H9 (cell line): ENCODE measurements around the gene GNA12. TPM values are rescaled to one million over a fixed set of nuclear protein-coding genes. Genes with fewer than 3 reads are reported as not detected.
A peak's percentile ranks its signal among the peaks of the same experiment; 100 is the strongest.

Experiments
- DNase-seq: peaks from one replicate; pipeline ENCODE4 v3.0.0-alpha.2; 2017
- H2AFZ ChIP-seq: one replicate; pipeline ENCODE4 v1.6.1; 2013; ENCODE audit warnings: mild to moderate bottlenecking, low read length, control low read depth, moderate library complexity
- H2AK5ac ChIP-seq: 2 replicates; pipeline ENCODE4 v1.6.1; 2013; ENCODE audit warnings: low read length, control low read depth, mixed read lengths; ENCODE audit not compliant: insufficient read length
- H2BK120ac ChIP-seq: one replicate; pipeline ENCODE4 v1.6.1; 2013; ENCODE audit warnings: low read depth, mild to moderate bottlenecking, low read length, control low read depth, inconsistent platforms; ENCODE audit not compliant: poor library complexity, severe bottlenecking
- H2BK12ac ChIP-seq: 2 replicates; pipeline ENCODE4 v1.6.1; 2013; ENCODE audit warnings: low read length, control low read depth, mixed read lengths, low read depth; ENCODE audit not compliant: insufficient read length
- H2BK15ac ChIP-seq: 2 replicates; pipeline ENCODE4 v1.6.1; 2013; ENCODE audit warnings: low read depth, low read length, control low read depth
- H2BK20ac ChIP-seq: one replicate; pipeline ENCODE4 v1.6.1; 2013; ENCODE audit warnings: low read depth, mild to moderate bottlenecking, low read length, control low read depth, inconsistent platforms; ENCODE audit not compliant: poor library complexity, severe bottlenecking
- H2BK5ac ChIP-seq: 2 replicates; pipeline ENCODE4 v1.6.1; 2013; ENCODE audit warnings: low read length, control low read depth, mixed read lengths; ENCODE audit not compliant: insufficient read length
- H3K14ac ChIP-seq: 2 replicates; pipeline ENCODE4 v1.6.1; 2013; ENCODE audit warnings: low read length, control low read depth; ENCODE audit not compliant: insufficient read depth
- H3K18ac ChIP-seq: 2 replicates; pipeline ENCODE4 v1.6.1; 2013; ENCODE audit warnings: low read depth, mild to moderate bottlenecking, mixed read lengths, low read length, control low read depth; ENCODE audit not compliant: insufficient read length
- H3K23ac ChIP-seq: 2 replicates; pipeline ENCODE4 v1.6.1; 2013; ENCODE audit warnings: low read length, control low read depth, mixed read lengths, low read depth; ENCODE audit not compliant: insufficient read length
- H3K23me2 ChIP-seq: 2 replicates; pipeline ENCODE4 v1.6.1; 2013; ENCODE audit warnings: low read depth, mild to moderate bottlenecking, mixed read lengths, low read length, control low read depth; ENCODE audit not compliant: insufficient read length, poor library complexity, severe bottlenecking
- H3K27ac ChIP-seq: 2 replicates; pipeline ENCODE4 v1.5.1; 2013; ENCODE audit warnings: low read length, control low read depth, mixed read lengths, low read depth; ENCODE audit not compliant: insufficient read length
- H3K27me3 ChIP-seq: 2 replicates; pipeline ENCODE4 v1.6.1; 2013; ENCODE audit warnings: low read length, control low read depth, inconsistent platforms; ENCODE audit not compliant: insufficient read depth
- H3K4ac ChIP-seq: 2 replicates; pipeline ENCODE4 v1.6.1; 2013; ENCODE audit warnings: low read depth, mild to moderate bottlenecking, control low read depth, inconsistent platforms, low read length, moderate library complexity
- H3K4me1 ChIP-seq: 2 replicates; pipeline ENCODE4 v1.6.1; 2013; ENCODE audit warnings: low read length, control low read depth, inconsistent platforms; ENCODE audit not compliant: insufficient read depth
- H3K4me2 ChIP-seq: 2 replicates; pipeline ENCODE4 v1.6.1; 2013; ENCODE audit warnings: low read length, control low read depth, mixed read lengths; ENCODE audit not compliant: insufficient read length, insufficient read depth
- H3K56ac ChIP-seq: 2 replicates; pipeline ENCODE4 v1.6.1; 2013; ENCODE audit warnings: low read depth, mild to moderate bottlenecking, mixed read lengths, low read length, control low read depth; ENCODE audit not compliant: insufficient read length
- H3K79me1 ChIP-seq: 2 replicates; pipeline ENCODE4 v1.6.1; 2013; ENCODE audit warnings: low read depth, mild to moderate bottlenecking, moderate library complexity, low read length, control low read depth, inconsistent platforms; ENCODE audit not compliant: insufficient read depth, poor library complexity, severe bottlenecking
- H3K79me2 ChIP-seq: 2 replicates; pipeline ENCODE4 v1.6.1; 2013; ENCODE audit warnings: low read length, control low read depth, inconsistent platforms; ENCODE audit not compliant: insufficient read depth
- H3K9ac ChIP-seq: 2 replicates; pipeline ENCODE4 v1.6.1; 2013; ENCODE audit warnings: low read length, control low read depth, mixed read lengths; ENCODE audit not compliant: insufficient read length; ENCODE audit errors: extremely low read depth
- H3K9me3 ChIP-seq: one replicate; pipeline ENCODE4 v1.6.1; 2013; ENCODE audit warnings: low read depth, low read length, inconsistent platforms; ENCODE audit not compliant: control insufficient read depth
- H3T11ph ChIP-seq: one replicate; pipeline ENCODE4 v1.6.1; 2013; ENCODE audit warnings: mild to moderate bottlenecking, low read length, control low read depth, inconsistent platforms
- H4K20me1 ChIP-seq: one replicate; pipeline ENCODE4 v1.6.1; 2013; ENCODE audit not compliant: control insufficient read depth, insufficient read length, insufficient read depth
- H4K5ac ChIP-seq: 2 replicates; pipeline ENCODE4 v1.6.1; 2013; ENCODE audit warnings: low read depth, mild to moderate bottlenecking, mixed read lengths, low read length, control low read depth; ENCODE audit not compliant: insufficient read length
- H4K8ac ChIP-seq: replicated peaks from 2 replicates; pipeline ENCODE4 v1.6.1; 2013; ENCODE audit warnings: low read length, control low read depth, mixed read lengths, low read depth; ENCODE audit not compliant: insufficient read length
- H4K91ac ChIP-seq: 2 replicates; pipeline ENCODE4 v1.6.1; 2013; ENCODE audit warnings: low read depth, mild to moderate bottlenecking, moderate library complexity, mixed read lengths, low read length, control low read depth; ENCODE audit not compliant: insufficient read length
- H3K27ac Mint-ChIP-seq, 3 experiments: 2 replicates in 2 of 3; 3 replicates in 1 of 3; pipeline ENCODE4 v1.8.0; 2020 to 2021; ENCODE audit warnings: mixed read lengths in 3 of 3, mild to moderate bottlenecking in 1 of 3, moderate library complexity in 1 of 3
- H3K27me3 Mint-ChIP-seq: 2 replicates; pipeline ENCODE4 v1.8.0; 2021; ENCODE audit warnings: low read depth, mild to moderate bottlenecking, moderate library complexity, mixed read lengths
- H3K36me3 Mint-ChIP-seq, 3 experiments: 2 replicates in 2 of 3; 3 replicates in 1 of 3; pipeline ENCODE4 v1.8.0; 2020 to 2021; ENCODE audit warnings: low read depth in 3 of 3, mixed read lengths in 3 of 3; ENCODE audit not compliant: insufficient read depth in 1 of 3
- H3K4me1 Mint-ChIP-seq, 2 experiments: 2 replicates each; pipeline ENCODE4 v1.8.0; 2020; ENCODE audit warnings: mixed read lengths in 2 of 2
- H3K4me3 Mint-ChIP-seq, 2 experiments: 2 replicates in 1 of 2; 3 replicates in 1 of 2; pipeline ENCODE4 v1.8.0; 2020 to 2021; ENCODE audit warnings: mild to moderate bottlenecking in 2 of 2, mixed read lengths in 2 of 2, moderate library complexity in 1 of 2
- H3K9me3 Mint-ChIP-seq, 2 experiments: 2 replicates in 1 of 2; 3 replicates in 1 of 2; pipeline ENCODE4 v1.8.0; 2020; ENCODE audit warnings: mild to moderate bottlenecking in 2 of 2, mixed read lengths in 2 of 2, moderate library complexity in 1 of 2
- CTCF ChIP-seq: fragments of 200-600 bp; sonication (generic); conservative IDR thresholded peaks from 3 replicates; pipeline ENCODE4 v1.8.0; 2021; ENCODE audit warnings: antibody characterized with exemption, mild to moderate bottlenecking
- WGBS: extraction: QIAGEN DNeasy Blood & Tissue Kit; methylation state at CpG from one replicate; pipeline ENCODE4 v1.1.7; 2013; ENCODE audit warnings: missing lambda C conversion rate, low lambda C conversion rate, mixed read lengths; ENCODE audit not compliant: insufficient read length; ENCODE audit errors: extremely low coverage; 5-methylcytosine and 5-hydroxymethylcytosine counted together
- total RNA-seq: library from RNA; stranded (reverse); gene quantifications from 2 replicates; pipeline ENCODE4 v1.2.1, GENCODE V29; 2021

GNA12 gene
- total RNA-seq, 1 experiment from 2014 or later: 60.2 TPM

DNA sequence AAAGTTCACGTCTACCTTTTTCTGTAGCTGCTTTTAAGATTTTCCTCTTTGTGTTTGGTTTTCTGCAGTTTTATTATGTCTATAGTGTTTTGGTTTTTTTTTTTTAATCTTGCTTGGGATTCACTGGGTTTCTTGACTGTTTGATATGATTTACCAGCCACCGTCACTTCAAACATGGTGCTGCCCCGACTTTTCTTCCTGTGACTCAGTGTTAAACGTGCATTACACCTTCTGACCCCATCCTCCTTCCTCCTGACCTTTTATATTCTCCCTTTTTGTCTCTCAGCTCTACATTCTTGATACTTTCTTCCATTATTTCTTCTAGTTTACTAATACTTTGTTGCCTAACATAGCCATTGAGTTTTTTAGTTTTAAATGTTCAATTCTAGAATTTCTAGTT, 61.5 kb downstream of the GNA12 start:
- H2BK12ac ChIP-seq: no peak overlapping the region
- no peak overlapping the region for H2BK120ac ChIP-seq
- no peak overlapping the region for H2BK20ac ChIP-seq
- H3K9me3 ChIP-seq: no peaks in the 10 kb centered on the region
- H3K79me1 ChIP-seq: no peaks in the 10 kb centered on the region
- no peak overlapping the region for H3K56ac ChIP-seq
- no peaks in the 10 kb centered on the region for H4K20me1 ChIP-seq
- H3K4me3 Mint-ChIP-seq: no peak overlapping the region
- TF ChIP-seq CTCF: no peak
- H4K5ac ChIP-seq: no peak overlapping the region
- peak overlapping the region in 2 of 3 experiments; percentile 4 to 7; a peak in 2 of 7 replicates for H3K27ac Mint-ChIP-seq
- H2BK5ac ChIP-seq: no peak overlapping the region
- no peaks in the 10 kb centered on the region for H3K23me2 ChIP-seq
- no peak overlapping the region for H2BK15ac ChIP-seq
- DNase-seq: no peak
- H3K9ac ChIP-seq: no peak overlapping the region
- H3K27me3 ChIP-seq: no peaks in the 10 kb centered on the region
- H4K91ac ChIP-seq: no peak overlapping the region
- H3K4me1 ChIP-seq: peaks cover 3% of the 10 kb centered on the region; the same call in 1 of the 2 replicates
- H3K36me3 Mint-ChIP-seq: peaks cover 29 to 35% (median 32%) of the 10 kb centered on the region in 3 experiments; a peak in 6 of 7 replicates
- peaks cover 0 to 7% of the 10 kb centered on the region in 2 experiments; a peak in 2 of 5 replicates for H3K9me3 Mint-ChIP-seq
- no peak overlapping the region for H3T11ph ChIP-seq
- WGBS: no CpG with 5 or more reads among the region's 4 CpGs
- peaks cover 2% of the 10 kb centered on the region; the same call in 1 of the 2 replicates for H3K79me2 ChIP-seq
- H3K27ac ChIP-seq: no peak overlapping the region
- H3K4me2 ChIP-seq: no peak overlapping the region
- no peak overlapping the region for H2AFZ ChIP-seq
- H3K18ac ChIP-seq: no peak overlapping the region
- H3K23ac ChIP-seq: no peak overlapping the region
- H3K4ac ChIP-seq: no peak overlapping the region
- no peaks in the 10 kb centered on the region for H3K27me3 Mint-ChIP-seq
- no peak overlapping the region for H4K8ac ChIP-seq
- H2AK5ac ChIP-seq: no peak overlapping the region
- H3K14ac ChIP-seq: no peak overlapping the region
- H3K4me1 Mint-ChIP-seq: peaks cover 18 to 20% of the 10 kb centered on the region in 2 experiments
